Muscle layer of duodenum (tissue), 2 donors: Measurements from ENCODE around the gene SVOP.
"Not testable (repeated sequence)": the region's sequence is repeated elsewhere in the genome, so short reads cannot be mapped to it uniquely, and the experiment has no call there.

Source experiments
- H3K27ac ChIP-seq: one replicate; pipeline ENCODE4 v1.7.0; 2013; ENCODE audit warnings: mild to moderate bottlenecking, low read length
- H3K27me3 ChIP-seq: one replicate; pipeline ENCODE4 v1.7.0; 2013; ENCODE audit warnings: low read depth, mild to moderate bottlenecking, control low read depth, low read length
- H3K36me3 ChIP-seq, 2 donors: one replicate each; pipeline ENCODE4 v1.7.0; 2013; ENCODE audit warnings: low read length in 2 of 2, control low read depth in 1 of 2, mild to moderate bottlenecking in 1 of 2; ENCODE audit not compliant: insufficient read depth in 2 of 2, control insufficient read depth in 1 of 2
- H3K4me1 ChIP-seq, 2 donors: one replicate each; pipeline ENCODE4 v1.7.0; 2013; ENCODE audit warnings: low read length in 2 of 2, mild to moderate bottlenecking in 2 of 2, control low read depth in 1 of 2, moderate library complexity in 1 of 2; ENCODE audit not compliant: insufficient read depth in 2 of 2, control insufficient read depth in 1 of 2
- H3K4me3 ChIP-seq, 2 donors: one replicate each; pipeline ENCODE4 v1.7.0; 2013; ENCODE audit warnings: low read length in 2 of 2, low read depth in 1 of 2, mild to moderate bottlenecking in 1 of 2
- H3K9me3 ChIP-seq, 2 donors: one replicate each; pipeline ENCODE4 v1.7.0; 2013; ENCODE audit warnings: low read length in 2 of 2, control low read depth in 1 of 2, mild to moderate bottlenecking in 1 of 2; ENCODE audit not compliant: control insufficient read depth in 1 of 2
- donor health status: healthy.

The SVOP gene

DNA sequence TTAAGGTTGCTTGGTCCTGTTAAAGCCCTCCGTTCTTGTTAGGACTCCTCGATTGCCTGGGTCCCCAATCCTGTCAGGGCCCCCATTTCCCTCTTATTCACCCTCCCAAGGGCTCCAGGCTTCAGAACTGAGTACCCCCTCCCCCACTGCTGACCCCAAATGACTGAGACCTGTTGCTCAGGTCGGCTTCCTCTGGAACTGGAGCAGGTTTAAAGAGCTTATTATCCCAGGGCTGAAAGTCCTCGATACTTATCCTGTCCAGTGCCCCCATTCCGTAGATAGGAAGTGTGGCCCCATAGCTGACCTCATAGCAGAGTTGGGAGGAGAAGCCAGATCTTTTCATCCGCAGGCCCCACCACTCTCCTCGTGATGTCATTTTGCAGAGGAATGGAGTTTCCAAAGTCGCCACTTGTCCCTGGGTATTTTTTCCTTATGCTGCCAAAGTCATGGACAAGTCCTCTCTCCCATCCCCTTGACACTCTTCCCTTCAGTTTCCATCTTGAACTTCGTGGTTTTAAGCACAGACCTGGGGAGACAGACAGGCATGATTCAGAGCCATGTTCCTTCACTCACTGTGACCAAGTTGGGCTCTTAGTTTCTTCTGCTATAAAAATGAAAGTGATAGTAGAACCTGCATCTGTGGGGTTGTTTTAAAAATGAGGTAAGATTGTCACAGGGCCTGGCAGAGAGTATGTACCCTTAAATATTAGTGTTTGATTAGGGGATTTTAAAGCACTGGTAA is 32.7 kb upstream of the SVOP start:
- peak overlapping the region; percentile 74 for H3K27ac ChIP-seq
- H3K27me3 ChIP-seq = no peaks in the 10 kb centered on the region
- H3K36me3 ChIP-seq = peaks cover 2 to 19% of the 10 kb centered on the region in 2 donors
- H3K4me3 ChIP-seq = peak overlapping the region; percentile 88 to 97
- H3K9me3 ChIP-seq = no peaks in the 10 kb centered on the region
- H3K4me1 ChIP-seq = peaks cover 5 to 17% of the 10 kb centered on the region in 2 donors

DNA sequence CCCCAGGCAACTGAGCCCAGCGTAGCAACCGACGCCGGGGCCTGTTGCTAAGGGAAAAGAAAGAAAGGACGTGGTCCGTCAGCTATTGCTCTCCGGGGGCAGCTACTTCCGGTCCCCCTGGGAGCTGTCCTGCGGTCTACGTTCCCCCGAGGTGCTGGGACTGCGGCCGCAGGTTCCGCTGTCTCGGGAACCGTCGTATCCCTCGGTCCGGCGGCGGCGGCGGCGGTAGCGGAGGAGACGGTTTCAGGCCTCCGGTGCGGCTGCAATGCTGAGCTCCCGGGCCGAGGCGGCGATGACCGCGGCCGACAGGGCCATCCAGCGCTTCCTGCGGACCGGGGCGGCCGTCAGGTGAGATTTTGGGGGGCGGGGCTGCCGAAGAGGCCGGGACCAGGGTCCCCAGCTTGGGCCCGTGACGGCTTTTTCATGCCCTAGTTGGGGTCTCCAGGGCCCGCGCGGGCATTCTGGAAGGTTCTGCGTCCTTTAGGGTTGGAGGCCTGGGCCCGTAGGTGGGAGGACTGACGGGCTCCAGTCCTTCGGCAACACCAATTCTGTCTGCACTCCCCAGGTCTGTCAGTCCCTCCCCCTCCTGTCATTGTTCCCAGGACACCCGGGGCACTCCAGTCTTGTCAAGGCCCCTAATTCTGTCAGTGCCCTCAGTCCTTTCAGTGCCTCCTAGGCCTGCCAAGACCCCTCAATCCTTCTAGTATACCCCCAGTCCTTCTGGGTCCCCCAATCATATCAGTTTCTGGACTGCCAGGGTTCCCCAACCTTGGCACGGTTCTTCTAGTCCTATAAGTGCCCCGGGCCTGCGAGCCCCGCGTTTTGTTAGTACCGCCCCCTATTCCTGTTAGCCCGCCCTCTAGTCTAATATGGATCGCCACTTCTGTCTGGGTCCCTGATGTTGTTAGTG is 31.8 kb upstream of the SVOP start, which contains the start of gene USP30:
TSS of gene USP30 (plus strand) at position 163 of the 910 bp plus-strand sequence. CDS start at position 266, 103 bp downstream.
- Histone ChIP-seq H3K4me1 (peaks cover 5 to 17% of the 10 kb centered on the region in 2 donors), H3K9me3 (no peaks in the 10 kb centered on the region), H3K27me3 (no peaks in the 10 kb centered on the region), H3K36me3 (peaks cover 0 to 10% of the 10 kb centered on the region in 2 donors), H3K27ac (peak within 1 kb of the TSS; percentile 74), H3K4me3 (peak within 1 kb of the TSS; percentile 88 to 97)

DNA sequence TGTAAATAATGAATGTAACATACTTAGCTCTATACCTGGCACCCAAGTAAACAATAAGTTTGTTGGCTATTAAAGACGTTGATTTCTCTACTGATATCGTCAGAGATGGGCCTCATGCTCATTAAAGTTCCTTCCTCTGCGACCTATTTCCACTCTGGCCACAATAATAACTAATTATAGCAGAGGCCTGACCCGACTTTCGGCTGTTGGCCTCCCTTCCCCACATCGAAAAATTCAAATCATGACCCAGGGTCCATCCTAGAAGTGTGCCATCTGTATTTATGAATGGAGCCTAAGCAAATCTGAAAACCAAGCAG is 31.2 kb upstream of the SVOP start:
- Histone ChIP-seq H3K27ac (peak overlapping the region; percentile 71), H3K9me3 (no peaks in the 10 kb centered on the region), H3K36me3 (peaks cover 0 to 5% of the 10 kb centered on the region in 2 donors), H3K4me3 (peak overlapping the region; percentile 88 to 97), H3K4me1 (peaks cover 5 to 17% of the 10 kb centered on the region in 2 donors), H3K27me3 (no peaks in the 10 kb centered on the region)

DNA sequence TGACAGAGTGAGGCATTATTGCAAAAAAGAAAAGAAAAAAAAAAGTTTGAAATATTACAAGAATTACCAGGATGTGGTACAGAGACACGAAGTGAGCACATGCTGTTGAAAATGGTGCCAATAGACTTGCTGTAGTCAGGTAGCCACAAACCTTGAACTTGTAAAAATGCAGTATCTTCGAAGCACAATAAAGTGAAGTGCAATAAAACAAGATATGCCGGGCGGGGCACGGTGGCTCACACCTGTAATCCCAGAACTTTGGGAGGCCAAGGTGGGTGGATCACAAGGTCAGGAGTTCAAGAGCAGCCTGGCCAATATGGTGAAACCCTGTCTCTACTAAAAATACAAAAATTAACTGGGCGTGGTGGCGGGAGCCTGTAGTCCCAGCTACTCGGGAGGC is 28.9 kb upstream of the SVOP start:
- H3K9me3 ChIP-seq, H3K27ac ChIP-seq, H3K36me3 ChIP-seq, H3K27me3 ChIP-seq, H3K4me3 ChIP-seq: not testable (repeated sequence)
- peaks cover 5 to 17% of the 10 kb centered on the region in 2 donors for H3K4me1 ChIP-seq

DNA sequence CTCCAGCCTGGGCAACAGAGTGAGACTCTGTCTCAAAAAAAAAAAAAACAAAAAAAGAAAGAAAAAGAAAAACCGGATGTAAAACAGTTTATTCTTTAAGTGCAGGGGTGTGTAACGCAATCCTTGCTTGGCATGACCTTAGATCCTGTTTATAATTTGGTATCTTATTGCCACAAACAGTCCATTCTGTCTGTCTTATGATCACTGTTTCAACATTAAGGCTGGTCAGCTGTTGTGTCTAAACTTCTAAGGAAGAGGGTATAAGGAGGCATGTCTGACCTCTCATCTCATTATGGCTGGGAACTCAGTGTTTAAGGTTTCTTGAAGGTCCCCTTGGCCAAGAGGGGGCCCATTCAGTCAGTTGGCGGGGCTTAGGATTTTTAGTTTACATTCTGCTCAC is 27.8 kb upstream of the SVOP start:
- not testable (repeated sequence) for H3K27me3 ChIP-seq, H3K4me3 ChIP-seq, H3K36me3 ChIP-seq, H3K9me3 ChIP-seq, H3K27ac ChIP-seq
- peaks cover 5 to 15% of the 10 kb centered on the region in 2 donors for H3K4me1 ChIP-seq

DNA sequence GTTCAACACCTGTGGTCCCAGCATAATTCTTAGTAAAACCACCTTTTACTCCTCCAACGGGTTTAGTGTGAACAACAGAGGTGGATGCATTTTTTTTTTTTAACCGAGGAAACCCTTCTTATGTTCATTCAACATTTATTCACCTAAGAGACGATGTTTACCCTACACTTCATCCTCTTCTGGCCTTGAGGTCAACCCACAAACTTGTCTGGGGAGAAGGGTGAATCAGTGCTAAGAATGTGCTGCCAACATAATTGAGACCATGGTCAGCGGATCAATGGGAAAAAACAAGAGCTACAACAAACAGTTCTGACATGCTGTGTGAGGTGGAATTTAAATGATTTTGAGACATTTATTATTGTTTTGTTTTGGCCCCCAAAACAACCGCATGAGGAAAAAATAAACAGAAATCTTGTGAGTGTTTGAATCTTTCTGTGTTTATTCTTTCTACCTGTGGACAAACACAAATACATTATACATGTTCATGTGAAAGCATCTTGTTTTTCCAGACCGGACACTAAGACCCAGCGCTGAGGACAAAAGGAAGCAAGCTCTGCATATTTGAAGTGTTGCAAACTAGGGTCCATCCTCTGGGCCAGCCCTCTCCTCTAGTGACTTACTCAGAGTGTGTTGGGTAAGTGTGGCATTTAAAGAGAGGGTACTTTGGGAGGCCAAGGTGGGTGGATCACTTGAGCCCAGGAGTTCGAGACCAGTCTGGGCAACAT is 26.4 kb upstream of the SVOP start:
- Histone ChIP-seq H3K36me3 (no peaks in the 10 kb centered on the region), H3K4me1 (peaks cover 5 to 6% of the 10 kb centered on the region in 2 donors), H3K4me3 (no peak overlapping the region), H3K27me3 (no peaks in the 10 kb centered on the region), H3K9me3 (no peaks in the 10 kb centered on the region), H3K27ac (no peak overlapping the region)

DNA sequence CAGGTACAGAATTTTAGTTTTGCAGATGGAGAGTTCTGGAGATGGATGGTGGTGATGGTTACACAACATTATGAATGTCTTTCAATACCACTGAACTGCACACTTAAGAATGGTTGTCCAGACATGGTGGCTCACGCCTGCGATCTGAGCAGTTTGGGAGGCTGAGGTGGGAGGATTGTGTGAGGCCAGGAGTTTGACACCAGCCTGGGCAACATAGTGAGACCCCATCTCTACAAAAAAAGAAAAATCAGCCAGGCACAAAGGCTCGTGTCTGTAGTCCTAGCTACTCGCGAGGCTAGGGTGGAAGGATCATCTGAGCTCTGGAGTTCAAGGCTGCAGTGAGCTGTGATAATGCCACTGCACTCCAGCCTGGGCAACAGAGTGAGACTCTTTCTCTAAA is 23.4 kb upstream of the SVOP start:
- H3K27me3 ChIP-seq = no peaks in the 10 kb centered on the region

DNA sequence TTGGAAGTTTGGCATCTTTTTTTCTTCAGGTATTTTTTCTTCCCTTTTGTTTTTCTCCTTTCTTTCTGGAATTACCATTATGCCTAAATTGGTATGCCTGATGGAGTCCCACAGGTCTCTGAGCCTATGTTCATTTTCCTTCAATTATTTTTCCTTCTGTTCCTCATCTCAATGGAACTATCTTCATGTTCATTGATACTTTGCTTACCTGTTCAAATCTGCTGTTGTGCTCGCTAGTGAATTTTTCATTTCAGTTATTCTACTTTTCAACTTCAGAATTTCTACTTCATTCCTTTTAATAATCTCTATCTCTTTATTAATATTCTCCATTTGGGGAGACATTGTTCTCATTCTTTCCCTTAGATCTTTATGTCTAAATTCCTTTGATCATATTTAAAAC is 16.1 kb upstream of the SVOP start:
- Histone ChIP-seq H3K27me3 (no peaks in the 10 kb centered on the region), H3K9me3 (peaks cover 4 to 7% of the 10 kb centered on the region in 2 donors), H3K4me1 (no peaks in the 10 kb centered on the region), H3K27ac (no peak overlapping the region), H3K4me3 (no peak overlapping the region), H3K36me3 (no peaks in the 10 kb centered on the region)

More for the DNA sequence above, 23.4 kb upstream of the SVOP start:
- Histone ChIP-seq H3K9me3 (peaks cover 0 to 4% of the 10 kb centered on the region in 2 donors), H3K27ac (no peak overlapping the region), H3K4me3 (no peak overlapping the region), H3K36me3 (no peaks in the 10 kb centered on the region), H3K4me1 (no peaks in the 10 kb centered on the region)

DNA sequence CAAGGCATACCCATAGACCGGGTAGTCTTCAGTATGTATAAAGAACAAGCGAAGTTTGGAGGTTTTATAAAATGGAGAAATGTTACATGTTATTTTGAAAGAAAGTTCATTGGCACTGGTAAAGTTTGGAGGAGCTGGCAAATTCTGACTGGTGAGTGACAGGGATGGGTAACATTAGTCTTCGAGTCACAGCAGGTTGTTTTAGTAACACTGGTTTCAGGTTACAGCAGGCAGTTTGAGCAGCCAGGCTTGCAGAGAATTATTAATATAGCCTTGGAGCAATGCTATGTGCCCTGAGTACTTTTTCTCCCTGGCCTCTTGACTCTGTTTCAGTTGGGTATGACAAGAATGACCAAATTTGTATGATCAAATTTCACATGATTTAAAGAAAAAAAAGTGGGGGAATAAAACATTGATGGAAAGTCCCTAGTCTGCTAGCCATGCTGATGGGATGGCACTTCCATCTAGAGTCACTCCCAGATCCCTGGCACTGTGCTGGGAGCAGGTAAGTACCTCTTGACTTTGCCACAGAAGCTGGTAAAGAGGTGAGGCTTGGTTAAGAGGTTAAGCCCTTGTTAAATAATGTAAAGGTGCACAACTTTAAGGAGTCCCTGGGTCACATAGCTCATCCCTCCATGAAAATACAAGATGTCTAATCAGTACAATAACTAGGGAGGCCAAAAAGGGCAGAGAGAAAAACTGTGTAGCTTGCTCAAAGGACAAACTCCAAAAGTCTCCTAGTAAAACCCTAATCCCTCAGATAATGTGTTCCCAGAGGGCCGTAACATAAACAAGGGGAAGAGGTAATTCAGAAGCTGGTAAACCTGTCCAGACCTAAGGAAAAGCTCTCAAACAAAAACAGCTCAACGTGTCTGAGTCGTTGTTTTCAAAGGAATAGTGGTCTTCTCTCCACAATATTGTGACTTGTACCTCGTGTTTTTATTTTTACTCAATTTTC is 12.7 kb upstream of the SVOP start:
- no peaks in the 10 kb centered on the region for H3K36me3 ChIP-seq
- H3K9me3 ChIP-seq = peaks cover 0 to 7% of the 10 kb centered on the region in 2 donors
- no peak overlapping the region for H3K4me3 ChIP-seq
- no peak overlapping the region for H3K27ac ChIP-seq
- no peaks in the 10 kb centered on the region for H3K4me1 ChIP-seq
- no peaks in the 10 kb centered on the region for H3K27me3 ChIP-seq

DNA sequence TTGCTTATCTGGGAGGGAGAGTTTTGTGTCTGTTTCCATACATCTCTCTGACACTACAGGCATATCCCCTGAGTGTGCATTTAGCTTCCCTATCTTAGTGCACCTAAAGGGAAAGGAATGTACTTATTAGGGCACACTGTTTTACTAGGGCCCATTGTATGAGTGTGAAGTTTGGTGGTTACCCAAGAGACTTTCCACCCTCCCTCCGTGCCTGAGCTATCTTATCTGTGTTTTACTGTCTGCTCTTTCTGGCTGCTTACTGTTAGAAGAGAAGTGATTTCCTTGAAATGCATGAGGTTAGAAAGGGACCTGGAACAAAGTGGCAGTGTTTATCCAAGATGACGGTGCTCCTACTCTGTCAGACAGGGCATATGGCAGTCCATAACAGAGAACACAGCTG is 8.5 kb upstream of the SVOP start:
- no peak overlapping the region for H3K27ac ChIP-seq

More for the DNA sequence above, 8.5 kb upstream of the SVOP start:
- no peaks in the 10 kb centered on the region for H3K4me1 ChIP-seq
- H3K36me3 ChIP-seq = no peaks in the 10 kb centered on the region
- H3K4me3 ChIP-seq = no peak overlapping the region
- H3K9me3 ChIP-seq = no peaks in the 10 kb centered on the region
- H3K27me3 ChIP-seq = no peaks in the 10 kb centered on the region
